ENCODE results near the gene HACD4. TPM values are rescaled to one million over a fixed set of nuclear protein-coding genes. Genes with fewer than 3 reads are reported as not detected.

Gene HACD4
- total and polyA plus RNA-seq, 12 donors, result 1.2 to 13.7 (median 4.3) TPM

- Histone ChIP-seq H3K9me3 (replicated peaks in 1 of 3) (no peaks in the 10 kb centered on the region), H3K36me3 (replicated peaks in 1 of 2) (no peaks in the 10 kb centered on the region), H3K4me3 (no peak overlapping the region), H3K27ac (no peak overlapping the region), H3K27me3 (no peaks in the 10 kb centered on the region), H3K4me1 (replicated peaks in 1 of 2) (no peaks in the 10 kb centered on the region)
- intact Hi-C loops (cut with DNase I), result no loop called here
- WGBS, 4 donors, result 93 to 98% (median 95%) methylated on average over 3 of the region's 3 CpGs
- no peak for TF ChIP-seq CTCF (IDR thresholded peaks at IDR 0.05)
- TF ChIP-seq POLR2A (IDR thresholded peaks at IDR 0.05), result no peak
- no peak for DNase-seq
Observed at GRCh38 chr9:21043841-21044240, 12.4 kb upstream of the HACD4 start.

GRCh38 chr9:21042466-21042865, 11.0 kb upstream of the HACD4 start:
- intact Hi-C loops (cut with DNase I), result no loop called here
- Histone ChIP-seq H3K27me3 (no peaks in the 10 kb centered on the region), H3K27ac (no peak overlapping the region), H3K4me1 (replicated peaks in 1 of 2) (no peaks in the 10 kb centered on the region), H3K4me3 (no peak overlapping the region), H3K9me3 (replicated peaks in 1 of 3) (no peaks in the 10 kb centered on the region), H3K36me3 (replicated peaks in 1 of 2) (no peaks in the 10 kb centered on the region)
- TF ChIP-seq CTCF (IDR thresholded peaks at IDR 0.05) (no peak), POLR2A (IDR thresholded peaks at IDR 0.05) (no peak)
- WGBS, 4 donors, result 90 to 91% (median 90%) methylated on average over 4 of the region's 4 CpGs
- DNase-seq, result no peak

GRCh38 chr9:21039302-21039701, 7.9 kb upstream of the HACD4 start:
- H3K27me3 ChIP-seq, result no peaks in the 10 kb centered on the region
- H3K4me1 ChIP-seq (replicated peaks in 1 of 2), result no peaks in the 10 kb centered on the region
- WGBS, 4 donors, result 95 to 100% (median 97%) methylated on average over 1 of the region's 1 CpG
- DNase-seq, result no peak
- no peak overlapping the region for H3K27ac ChIP-seq
- H3K4me3 ChIP-seq, result no peak overlapping the region
- H3K36me3 ChIP-seq (replicated peaks in 1 of 2), result no peaks in the 10 kb centered on the region
- intact Hi-C loops (cut with DNase I), result no loop called here
- H3K9me3 ChIP-seq (replicated peaks in 1 of 3), result no peaks in the 10 kb centered on the region
- TF ChIP-seq POLR2A (IDR thresholded peaks at IDR 0.05) (no peak), CTCF (IDR thresholded peaks at IDR 0.05) (no peak)

GRCh38 chr9:21037278-21037677, 5.8 kb upstream of the HACD4 start:
- intact Hi-C loops (cut with DNase I), result no loop called here
- Histone ChIP-seq H3K9me3 (replicated peaks in 1 of 3) (no peaks in the 10 kb centered on the region), H3K27ac (no peak overlapping the region), H3K4me1 (replicated peaks in 1 of 2) (no peaks in the 10 kb centered on the region), H3K36me3 (replicated peaks in 1 of 2) (no peaks in the 10 kb centered on the region), H3K4me3 (no peak overlapping the region), H3K27me3 (no peaks in the 10 kb centered on the region)
- TF ChIP-seq CTCF (IDR thresholded peaks at IDR 0.05), result no peak
- no peak for TF ChIP-seq POLR2A (IDR thresholded peaks at IDR 0.05)
- no peak for DNase-seq
- WGBS, 4 donors, result 89 to 97% (median 94%) methylated on average over 2 of the region's 2 CpGs
